A673 (cell line): ENCODE results near the gene C3orf18.

Experiments
- CTCF ChIP-seq: fragments of 300-800, 200-600 bp; sonication (generic); conservative IDR thresholded peaks from 2 replicates; pipeline ENCODE4 v1.5.1; 2017; ENCODE audit warnings: low read depth, mild to moderate bottlenecking, antibody characterized with exemption, low read length, moderate library complexity, mixed read lengths
- EZH2 ChIP-seq: fragments of 200-600 bp; sonication (generic); IDR thresholded peaks from 2 replicates; pipeline ENCODE4 v1.6.1; 2017; ENCODE audit warnings: borderline replicate concordance, low read depth, mild to moderate bottlenecking, mixed read lengths, antibody characterized with exemption, low read length; ENCODE audit not compliant: poor library complexity, severe bottlenecking

- TF ChIP-seq CTCF, result no peak
- no peak for TF ChIP-seq EZH2
These were observed 13.9 kb upstream of the C3orf18 start for GRCh38 chr3:50581459-50581842.
